Ovary (tissue), 3 donors: Measurements from ENCODE around the gene KBTBD8.

Experiments used
- POLR2A ChIP-seq: fragments of 450-650 bp; IDR thresholded peaks from one replicate; pipeline ENCODE4 v1.6.1; 2017; ENCODE audit warnings: antibody characterized with exemption, mild to moderate bottlenecking, moderate library complexity
- TF ChIP-seq, protein P1 (sequence below), 3 donors: fragments of 450-650 bp in 2 of 3; fragments of 200-600 bp in 1 of 3; IDR thresholded peaks; one replicate each; pipeline versions ENCODE4 v1.5.1 to v1.8.0; 2016 to 2022; ENCODE audit warnings: antibody characterized with exemption in 3 of 3, mild to moderate bottlenecking in 1 of 3
- donor health status: DM: no; HTN: no; CAD: no.

DNA sequence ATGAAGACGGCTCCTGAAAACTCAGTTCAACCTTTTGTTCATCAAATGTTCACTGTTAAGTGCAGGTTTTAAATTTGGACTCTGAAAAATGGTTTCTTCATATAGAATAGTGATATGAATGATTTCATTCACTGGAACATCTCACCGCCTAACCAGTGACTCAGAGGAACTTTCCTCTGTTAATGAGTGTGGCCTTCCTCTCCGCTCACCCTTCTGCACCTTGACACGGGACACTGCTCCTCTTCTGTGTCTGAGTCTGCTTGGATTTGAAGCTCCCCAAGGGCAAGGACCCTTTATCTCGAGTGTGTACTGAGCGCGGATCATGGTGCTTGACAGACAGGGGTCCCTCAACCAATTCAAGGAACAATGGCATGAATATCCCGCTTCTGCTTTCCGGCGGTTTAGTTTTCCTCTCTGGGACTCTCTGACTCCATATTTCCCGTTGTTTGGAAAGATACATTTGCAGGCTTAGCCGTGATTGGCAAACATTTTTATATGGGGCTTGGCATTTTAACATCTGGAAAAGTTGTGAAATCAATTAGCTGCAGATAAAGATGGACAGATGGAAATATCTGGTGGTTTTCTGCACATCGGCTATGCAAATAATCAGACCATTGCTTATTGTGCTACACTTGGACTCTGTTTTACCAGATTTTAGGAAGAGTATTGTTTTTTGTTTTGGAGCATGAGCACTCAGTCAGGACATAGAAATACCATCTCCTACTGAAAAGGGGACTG is 20.9 kb downstream of the KBTBD8 start:
- no peak for TF ChIP-seq POLR2A
- TF ChIP-seq, protein P1, sequence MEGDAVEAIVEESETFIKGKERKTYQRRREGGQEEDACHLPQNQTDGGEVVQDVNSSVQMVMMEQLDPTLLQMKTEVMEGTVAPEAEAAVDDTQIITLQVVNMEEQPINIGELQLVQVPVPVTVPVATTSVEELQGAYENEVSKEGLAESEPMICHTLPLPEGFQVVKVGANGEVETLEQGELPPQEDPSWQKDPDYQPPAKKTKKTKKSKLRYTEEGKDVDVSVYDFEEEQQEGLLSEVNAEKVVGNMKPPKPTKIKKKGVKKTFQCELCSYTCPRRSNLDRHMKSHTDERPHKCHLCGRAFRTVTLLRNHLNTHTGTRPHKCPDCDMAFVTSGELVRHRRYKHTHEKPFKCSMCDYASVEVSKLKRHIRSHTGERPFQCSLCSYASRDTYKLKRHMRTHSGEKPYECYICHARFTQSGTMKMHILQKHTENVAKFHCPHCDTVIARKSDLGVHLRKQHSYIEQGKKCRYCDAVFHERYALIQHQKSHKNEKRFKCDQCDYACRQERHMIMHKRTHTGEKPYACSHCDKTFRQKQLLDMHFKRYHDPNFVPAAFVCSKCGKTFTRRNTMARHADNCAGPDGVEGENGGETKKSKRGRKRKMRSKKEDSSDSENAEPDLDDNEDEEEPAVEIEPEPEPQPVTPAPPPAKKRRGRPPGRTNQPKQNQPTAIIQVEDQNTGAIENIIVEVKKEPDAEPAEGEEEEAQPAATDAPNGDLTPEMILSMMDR (IDR thresholded peaks at IDR 0.05): no peak
